Osteoblast (primary cell): ENCODE data around the gene VSTM2L. TPM values are rescaled to one million over a fixed set of nuclear protein-coding genes. Genes with fewer than 3 reads are reported as not detected.

ENCODE experiments used
- DNase-seq: peaks from one replicate; pipeline ENCODE4 v3.0.0; 2011; ENCODE audit warnings: low spot score, mixed read lengths; ENCODE audit not compliant: insufficient read length; ENCODE audit errors: missing footprints
- H2AFZ ChIP-seq: 2 replicates; pipeline ENCODE4 v1.6.0; 2011; ENCODE audit warnings: mild to moderate bottlenecking, low read length
- H3K27ac ChIP-seq: 2 replicates; pipeline ENCODE4 v1.5.1; 2011; ENCODE audit warnings: mild to moderate bottlenecking, low read depth, low read length, moderate library complexity
- H3K27me3 ChIP-seq: 2 replicates; pipeline ENCODE4 v1.6.0; 2012; ENCODE audit warnings: mild to moderate bottlenecking, control low read depth, inconsistent platforms, low read length, moderate library complexity; ENCODE audit not compliant: insufficient read depth
- H3K36me3 ChIP-seq: 2 replicates; pipeline ENCODE4 v1.5.1; 2011; ENCODE audit warnings: mild to moderate bottlenecking, low read length, control low read depth, moderate library complexity; ENCODE audit not compliant: insufficient read depth
- H3K4me1 ChIP-seq: 2 replicates; pipeline ENCODE4 v1.5.1; 2011; ENCODE audit warnings: mild to moderate bottlenecking, low read length, control low read depth, moderate library complexity; ENCODE audit not compliant: insufficient read depth
- H3K4me2 ChIP-seq: 2 replicates; pipeline ENCODE4 v1.6.0; 2011; ENCODE audit warnings: mild to moderate bottlenecking, low read length; ENCODE audit not compliant: insufficient read depth
- H3K4me3 ChIP-seq: fragments of 200-600 bp; sonication (generic); 3 replicates; pipeline ENCODE4 v1.5.1; 2012; ENCODE audit warnings: mild to moderate bottlenecking, low read length, inconsistent platforms; ENCODE audit not compliant: insufficient read depth
- H3K79me2 ChIP-seq: 2 replicates; pipeline ENCODE4 v1.6.0; 2012; ENCODE audit warnings: mild to moderate bottlenecking, low read length, control low read depth, inconsistent platforms; ENCODE audit not compliant: insufficient read depth
- H3K9me3 ChIP-seq: 2 replicates; pipeline ENCODE4 v1.5.1; 2011; ENCODE audit warnings: low read depth, low read length, control low read depth
- H4K20me1 ChIP-seq: 2 replicates; pipeline ENCODE4 v1.6.0; 2012; ENCODE audit warnings: mild to moderate bottlenecking, low read length, control low read depth; ENCODE audit not compliant: insufficient read depth
- CTCF ChIP-seq: IDR thresholded peaks from 2 replicates; pipeline ENCODE4 v1.5.1; 2011; ENCODE audit warnings: mild to moderate bottlenecking, low read depth, low read length, moderate library complexity; ENCODE audit errors: extremely low read depth
- total RNA-seq: library from RNA; depleted of rRNA; stranded (reverse); fragments of >200 nt; gene quantifications from 2 replicates; pipeline ENCODE4 v1.2.3, GENCODE V29; 2012

Gene VSTM2L
- total RNA-seq, 1 donor = 2.5 TPM

GRCh38 chr20:37940858-37941257, 37.9 kb downstream of the VSTM2L start:
- no peak overlapping the region for H2AFZ ChIP-seq
- no peak for DNase-seq
- no peaks in the 10 kb centered on the region for H3K27me3 ChIP-seq
- H3K27ac ChIP-seq = no peak overlapping the region
- no peak overlapping the region for H3K4me3 ChIP-seq
- no peaks in the 10 kb centered on the region for H3K79me2 ChIP-seq
- no peaks in the 10 kb centered on the region for H3K9me3 ChIP-seq
- no peak for TF ChIP-seq CTCF
- H3K4me1 ChIP-seq = no peaks in the 10 kb centered on the region
- no peaks in the 10 kb centered on the region for H4K20me1 ChIP-seq
- H3K4me2 ChIP-seq = no peak overlapping the region
- no peaks in the 10 kb centered on the region for H3K36me3 ChIP-seq

- DNase-seq = peak; percentile 59
- TF ChIP-seq CTCF = no peak
- no peaks in the 10 kb centered on the region for H3K9me3 ChIP-seq
- H3K27me3 ChIP-seq = peaks cover 3% of the 10 kb centered on the region
- H3K79me2 ChIP-seq = no peaks in the 10 kb centered on the region
- no peak overlapping the region for H3K27ac ChIP-seq
- H3K36me3 ChIP-seq = no peaks in the 10 kb centered on the region
- no peak overlapping the region for H3K4me3 ChIP-seq
- no peaks in the 10 kb centered on the region for H3K4me1 ChIP-seq
- no peak overlapping the region for H3K4me2 ChIP-seq
- no peak overlapping the region for H2AFZ ChIP-seq
- no peaks in the 10 kb centered on the region for H4K20me1 ChIP-seq
Measured at GRCh38 chr20:37941332-37941731, 38.4 kb downstream of the VSTM2L start.

- no peak overlapping the region for H3K4me3 ChIP-seq
- H4K20me1 ChIP-seq = no peaks in the 10 kb centered on the region
- no peaks in the 10 kb centered on the region for H3K4me1 ChIP-seq
- no peak overlapping the region for H3K4me2 ChIP-seq
- no peaks in the 10 kb centered on the region for H3K79me2 ChIP-seq
- H3K27ac ChIP-seq = no peak overlapping the region
- DNase-seq = no peak
- H2AFZ ChIP-seq = no peak overlapping the region
- no peaks in the 10 kb centered on the region for H3K9me3 ChIP-seq
- TF ChIP-seq CTCF = no peak
- H3K36me3 ChIP-seq = no peaks in the 10 kb centered on the region
- H3K27me3 ChIP-seq = peaks cover 3% of the 10 kb centered on the region
Measured at GRCh38 chr20:37941992-37942391, 39.1 kb downstream of the VSTM2L start.

- no peak overlapping the region for H2AFZ ChIP-seq
- peaks cover 6% of the 10 kb centered on the region for H3K27me3 ChIP-seq
- no peak for DNase-seq
- no peak for TF ChIP-seq CTCF
- H3K4me1 ChIP-seq = no peaks in the 10 kb centered on the region
- H3K4me3 ChIP-seq = no peak overlapping the region
- H3K79me2 ChIP-seq = no peaks in the 10 kb centered on the region
- no peak overlapping the region for H3K27ac ChIP-seq
- H3K4me2 ChIP-seq = no peak overlapping the region
- H3K36me3 ChIP-seq = no peaks in the 10 kb centered on the region
- peaks cover 6% of the 10 kb centered on the region for H3K9me3 ChIP-seq
- no peaks in the 10 kb centered on the region for H4K20me1 ChIP-seq
Measured at GRCh38 chr20:37943033-37943432, 40.1 kb downstream of the VSTM2L start.
